GM21528 (cell line): ENCODE results near the gene PPM1L.

Experiments used
- ATAC-seq: cut with Tn5 transposase; IDR thresholded peaks from one replicate; pipeline ENCODE4 v1.9.1; 2021; ENCODE audit warnings: mild to moderate bottlenecking, moderate library complexity; ENCODE audit not compliant: unreplicated experiment, low FRiP score

Gene PPM1L

DNA sequence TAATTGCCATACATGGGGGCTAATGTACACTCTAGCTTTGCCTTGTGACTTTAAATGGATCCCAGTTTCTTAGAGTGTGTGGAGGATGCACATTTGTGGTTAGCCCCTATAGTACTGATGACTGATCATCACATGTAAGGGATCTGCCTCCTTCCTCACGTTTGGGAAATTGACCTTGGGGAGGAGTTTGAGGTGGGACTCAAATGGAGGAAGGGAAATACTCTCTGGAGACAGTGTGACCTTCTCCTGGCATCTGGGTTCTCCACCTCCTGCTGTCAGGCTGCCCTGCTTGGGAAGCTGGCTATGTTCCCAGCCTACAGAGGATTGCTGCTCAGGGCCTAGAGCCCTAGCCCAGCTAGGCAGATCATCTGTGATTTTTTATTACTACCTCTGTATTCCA is 48.7 kb downstream of the PPM1L start:
- ATAC-seq = no peak

- ATAC-seq = no peak
These were observed 50.1 kb downstream of the PPM1L start for GRCh38 chr3:160806094-160806493.

- no peak for ATAC-seq
These were observed 50.7 kb downstream of the PPM1L start for GRCh38 chr3:160806686-160807085.

- ATAC-seq = no peak
These were observed 52.8 kb downstream of the PPM1L start for GRCh38 chr3:160808838-160809237.

- ATAC-seq = no peak
These were observed 53.4 kb downstream of the PPM1L start for GRCh38 chr3:160809453-160809852.

DNA sequence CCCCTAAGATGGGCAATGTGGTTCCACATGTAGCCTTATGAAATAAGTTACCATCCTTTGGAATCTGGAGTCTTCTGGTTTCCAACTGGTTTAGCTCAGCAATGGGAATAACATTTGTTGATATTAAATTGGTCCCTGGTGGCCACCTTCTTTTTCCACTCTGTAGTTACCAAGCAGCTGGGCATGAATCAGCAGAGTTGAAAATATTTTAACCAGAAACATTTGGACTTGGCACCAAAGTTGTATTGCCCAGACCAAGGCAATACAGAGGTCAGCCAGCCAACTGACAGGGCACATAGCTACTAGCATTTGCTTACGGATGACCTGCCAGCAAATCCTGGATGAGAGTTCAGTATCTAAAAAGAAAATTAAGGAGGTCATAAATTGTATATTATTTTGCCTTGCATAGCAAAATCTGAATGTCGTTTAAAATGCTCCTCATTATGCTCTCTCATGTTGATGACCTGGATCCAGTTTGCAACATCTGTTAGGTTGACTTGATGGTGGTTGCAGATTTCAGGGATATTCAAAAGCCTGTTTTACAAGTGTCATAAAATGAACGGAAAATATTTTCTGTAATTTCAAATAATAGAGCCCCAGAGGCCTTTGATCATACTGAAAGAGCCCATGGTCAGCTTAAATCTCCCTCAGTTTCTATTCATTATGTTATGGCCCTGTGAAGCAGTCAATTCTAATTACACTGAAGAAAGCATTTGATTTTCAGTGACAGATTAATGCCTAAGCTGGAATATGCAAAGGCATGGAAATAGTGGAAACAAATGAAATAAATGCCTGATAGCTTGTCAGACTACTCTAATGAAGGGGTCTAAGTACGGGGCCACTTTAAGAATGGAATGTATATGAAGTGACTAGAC is 54.6 kb downstream of the PPM1L start:
- ATAC-seq = no peak

DNA sequence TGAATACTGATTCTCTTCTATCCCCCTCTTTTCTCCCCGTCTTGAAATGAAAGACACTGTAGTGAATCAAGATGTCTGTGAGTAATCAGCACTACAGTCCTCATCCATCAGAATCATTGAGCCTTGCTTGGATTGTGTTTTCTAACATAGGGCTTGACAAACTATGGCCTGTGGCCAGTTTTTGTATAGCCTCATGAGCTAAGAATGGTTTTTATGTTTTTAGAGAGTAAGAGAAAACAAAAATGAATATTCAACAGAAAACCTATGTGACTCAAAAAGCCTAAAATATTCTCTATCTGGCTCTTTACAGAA is 55.2 kb downstream of the PPM1L start:
- ATAC-seq = no peak

GRCh38 chr3:160812304-160812703 is 56.3 kb downstream of the PPM1L start:
- ATAC-seq = no peak

- ATAC-seq = no peak
These were observed 59.2 kb downstream of the PPM1L start for GRCh38 chr3:160815280-160815679.

GRCh38 chr3:160820022-160820421 is 64.0 kb downstream of the PPM1L start:
- ATAC-seq = no peak

DNA sequence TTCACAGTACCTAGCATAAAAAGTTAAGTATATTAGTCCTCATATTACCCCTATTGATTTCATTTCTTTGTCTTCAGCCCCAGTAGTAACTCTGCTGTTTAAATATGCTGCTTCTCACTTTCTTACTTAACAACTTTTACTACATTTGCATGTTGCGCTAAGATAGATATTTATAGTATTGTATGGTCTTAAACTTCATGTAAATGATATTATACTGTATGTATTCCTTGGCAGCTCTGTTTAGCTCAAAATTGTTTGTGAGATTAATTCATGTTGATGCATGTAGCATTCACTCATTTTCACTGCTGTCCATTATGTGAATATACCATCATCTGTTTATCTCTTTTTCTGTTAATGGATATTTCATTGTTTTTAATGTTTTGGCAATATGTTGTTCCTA is 64.4 kb downstream of the PPM1L start:
- ATAC-seq = no peak

- no peak for ATAC-seq
These were observed 66.9 kb downstream of the PPM1L start for GRCh38 chr3:160822936-160823335.

DNA sequence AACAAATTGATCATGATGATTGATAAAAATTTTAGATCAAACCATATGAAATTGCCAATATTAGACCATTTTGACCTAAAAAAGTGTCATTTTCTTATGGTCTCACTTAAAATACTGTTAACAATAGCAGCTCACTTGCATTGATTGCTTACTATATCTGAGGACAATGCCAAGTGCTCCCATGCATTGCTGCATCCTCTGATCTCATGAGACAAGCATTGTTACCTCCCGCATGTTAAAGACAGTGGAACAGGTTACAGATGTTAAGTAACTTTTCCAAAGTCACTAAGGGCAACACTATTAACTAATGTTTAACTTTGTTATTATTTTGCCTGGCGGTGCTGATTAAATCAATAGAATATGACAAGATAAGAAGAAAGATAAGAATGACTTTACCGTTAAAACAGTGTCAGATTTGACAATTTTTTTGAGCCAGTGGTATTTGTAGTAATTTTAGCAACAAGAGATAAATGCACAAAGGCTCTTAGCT is 69.3 kb downstream of the PPM1L start:
- ATAC-seq = no peak

DNA sequence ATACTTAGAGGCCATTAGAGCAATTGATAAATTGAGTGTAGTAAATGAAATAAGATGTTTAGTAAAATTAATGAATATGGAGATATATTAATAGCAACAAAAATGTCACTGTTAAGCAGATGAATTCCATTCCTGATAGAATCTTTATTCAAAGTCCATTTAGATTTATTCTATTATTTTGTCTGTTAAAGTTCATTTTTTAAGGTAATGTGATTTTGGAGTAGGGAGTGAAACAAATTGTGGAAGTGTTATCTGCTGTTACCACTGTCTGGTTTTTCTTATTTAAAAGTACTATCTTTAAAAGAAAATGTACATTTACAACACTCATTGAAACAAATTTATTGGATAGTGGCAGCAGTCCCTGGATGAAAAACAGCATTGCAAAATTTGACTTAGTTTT is 70.4 kb downstream of the PPM1L start:
- ATAC-seq = no peak

DNA sequence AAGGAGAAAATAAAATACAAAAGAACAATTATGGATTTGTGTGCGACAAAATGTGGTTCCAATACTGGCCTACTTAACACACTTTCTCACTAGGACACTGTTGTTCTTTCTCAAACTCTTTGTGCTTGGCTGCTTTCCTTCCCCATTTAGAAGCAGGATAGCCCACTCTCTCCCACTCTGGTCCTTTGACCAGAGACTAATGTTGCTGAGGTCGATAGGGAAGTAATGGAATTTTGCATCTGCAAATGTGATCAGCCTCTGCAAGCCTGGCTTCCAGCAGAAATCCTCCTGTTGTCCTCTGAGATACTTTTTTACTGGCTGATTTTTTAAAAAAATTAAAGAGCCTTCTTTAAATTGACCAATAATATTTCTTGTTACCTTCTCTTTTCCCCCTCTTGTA is 71.0 kb downstream of the PPM1L start:
- no peak for ATAC-seq

- ATAC-seq = no peak
These were observed 71.5 kb downstream of the PPM1L start for GRCh38 chr3:160827516-160827915.

GRCh38 chr3:160828880-160829279 is 72.8 kb downstream of the PPM1L start:
- no peak for ATAC-seq

DNA sequence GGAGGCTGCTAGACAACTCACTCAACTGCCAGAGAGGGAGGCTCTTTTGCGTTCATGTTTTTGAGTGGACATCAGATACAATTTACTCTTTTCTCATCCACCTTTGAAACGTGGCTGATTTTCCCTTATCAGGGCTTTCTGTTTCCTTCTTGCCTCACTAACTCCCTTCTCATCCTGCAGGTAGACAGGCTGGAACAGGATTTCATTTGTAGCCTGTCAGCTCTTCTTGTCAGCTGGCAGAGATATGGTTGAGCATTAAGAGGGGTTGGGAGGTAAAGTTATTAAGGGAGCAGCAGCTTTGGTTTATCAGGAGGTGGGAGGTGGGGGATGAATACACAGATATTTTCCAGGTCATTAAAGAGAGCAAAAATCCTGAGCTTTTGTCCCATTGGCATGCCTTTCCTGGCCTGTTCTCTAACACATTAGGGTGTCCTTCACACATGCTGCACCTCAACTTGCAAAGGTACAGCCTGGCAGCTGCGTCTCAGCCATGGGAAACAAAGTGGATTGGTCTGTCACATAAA is 73.5 kb downstream of the PPM1L start:
- ATAC-seq = no peak

GRCh38 chr3:160830796-160831195 is 74.8 kb downstream of the PPM1L start:
- no peak for ATAC-seq

DNA sequence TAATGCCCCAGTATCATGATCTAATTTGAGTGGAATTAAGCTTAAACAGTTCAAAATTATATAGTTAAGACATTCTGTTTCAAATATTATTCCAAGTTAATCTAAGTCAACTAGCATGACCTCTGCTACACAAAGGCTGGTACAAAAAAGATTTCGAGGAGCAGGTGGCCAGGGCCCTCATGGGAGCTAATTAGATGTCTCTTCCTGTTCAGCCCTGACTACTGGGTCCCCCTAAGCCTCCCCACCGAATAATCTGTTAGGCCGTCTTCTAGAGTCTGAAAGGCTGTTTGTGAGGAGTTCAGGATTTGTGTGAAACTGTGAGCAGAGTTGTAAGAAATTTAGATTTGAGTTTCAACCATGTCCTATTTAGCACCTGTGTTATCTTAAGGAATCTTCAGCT is 75.4 kb downstream of the PPM1L start:
- no peak for ATAC-seq

- no peak for ATAC-seq
These were observed 81.5 kb downstream of the PPM1L start for GRCh38 chr3:160837394-160837980.

DNA sequence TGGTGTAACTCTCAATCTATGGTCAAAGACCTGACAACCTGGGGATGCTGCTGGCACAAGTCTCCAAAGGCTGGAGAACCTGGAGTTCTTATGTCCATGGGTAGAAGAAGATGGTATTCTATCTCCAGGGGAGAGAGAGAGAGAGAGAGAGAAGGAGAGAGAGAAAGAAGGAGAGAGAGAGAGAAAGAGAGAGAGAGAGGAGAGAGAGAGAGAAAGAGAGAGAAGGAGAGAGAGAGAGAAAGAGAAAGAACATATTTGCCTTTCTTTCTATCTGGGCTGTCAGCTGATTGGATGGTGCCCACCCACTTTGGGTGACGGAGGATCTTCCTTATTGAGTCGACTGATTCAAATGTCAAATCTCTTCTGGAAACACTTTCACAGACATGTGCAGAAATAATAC is 84.6 kb downstream of the PPM1L start:
- ATAC-seq = no peak
